ENCODE data around the gene KCNMA1.

GRCh38 chr10:77606751-77607150, 30.9 kb downstream of the KCNMA1 start:
- TF ChIP-seq CTCF (conservative IDR thresholded peaks at IDR 0.05) (peak; percentile 55; the same call in 1 of the 2 replicates), EZH2 (IDR thresholded peaks at IDR 0.05; ENCODE audit: low read depth) (no peak)

Measured in PC-9 (cell line).